Activated gamma-delta T cell treated with anti-CD3 and anti-CD28 coated beads, Interleukin-2, amount 50 U/mL, for 16 hours (primary cell): Measurements from ENCODE around the gene IFI16.
"Not testable (repeated sequence)": the region's sequence is repeated elsewhere in the genome, so short reads cannot be mapped to it uniquely, and the experiment has no call there.

Experiments used
- DNase-seq: peaks from one replicate; pipeline ENCODE4 v3.0.0-alpha.2; 2020; ENCODE audit warnings: low read depth

IFI16 gene

DNA sequence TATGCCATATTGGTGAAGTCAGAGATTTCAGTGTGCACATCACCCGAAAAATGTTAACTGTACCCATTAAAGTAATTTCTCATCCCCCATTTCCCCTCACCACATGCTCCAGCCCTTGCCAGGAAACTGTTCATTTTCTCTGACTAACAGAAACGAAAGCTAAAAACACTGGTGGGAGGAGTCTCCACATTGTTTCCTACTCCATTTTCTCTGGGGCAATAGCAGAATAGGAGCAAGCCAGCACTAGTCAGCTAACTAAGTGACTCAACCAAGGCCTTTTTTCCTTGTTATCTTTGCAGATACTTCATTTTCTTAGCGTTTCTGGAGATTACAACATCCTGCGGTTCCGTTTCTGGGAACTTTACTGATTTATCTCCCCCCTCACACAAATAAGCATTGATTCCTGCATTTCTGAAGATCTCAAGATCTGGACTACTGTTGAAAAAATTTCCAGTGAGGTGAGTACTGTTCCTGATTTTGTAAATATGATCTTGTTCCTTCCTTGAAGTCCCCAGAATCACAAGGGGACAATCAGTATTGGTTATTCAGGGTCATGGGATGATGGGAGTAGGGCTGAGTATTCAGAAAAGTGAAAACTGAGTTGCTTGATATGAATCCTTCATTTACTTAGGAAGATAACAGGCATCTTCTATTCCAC is at the start of gene IFI16:
Gene IFI16, plus strand, starts transcription at position 204 of the 658 bp plus-strand sequence. CDS start 4,774 bp downstream, outside the sequence.
- DNase-seq: peak; percentile 38

DNA sequence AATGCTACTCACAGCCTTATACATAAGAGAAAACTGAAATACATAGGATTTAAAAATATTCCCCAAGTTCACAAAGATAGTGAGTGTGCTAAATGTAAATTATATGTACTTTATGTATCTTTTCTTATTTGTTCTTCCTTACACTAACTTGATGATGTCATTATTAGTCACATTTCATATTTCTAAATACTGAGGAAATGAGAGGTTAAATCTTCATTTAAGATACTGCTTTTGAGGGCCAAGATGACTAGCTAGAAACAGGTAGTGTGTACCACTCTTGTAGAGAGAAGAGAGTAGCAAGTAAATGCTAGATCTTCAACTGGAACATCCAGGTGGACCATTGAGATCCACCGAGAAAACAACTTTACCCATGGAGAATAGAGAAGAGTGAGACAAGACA is 48.5 kb upstream of the IFI16 start:
- DNase-seq: no peak

DNA sequence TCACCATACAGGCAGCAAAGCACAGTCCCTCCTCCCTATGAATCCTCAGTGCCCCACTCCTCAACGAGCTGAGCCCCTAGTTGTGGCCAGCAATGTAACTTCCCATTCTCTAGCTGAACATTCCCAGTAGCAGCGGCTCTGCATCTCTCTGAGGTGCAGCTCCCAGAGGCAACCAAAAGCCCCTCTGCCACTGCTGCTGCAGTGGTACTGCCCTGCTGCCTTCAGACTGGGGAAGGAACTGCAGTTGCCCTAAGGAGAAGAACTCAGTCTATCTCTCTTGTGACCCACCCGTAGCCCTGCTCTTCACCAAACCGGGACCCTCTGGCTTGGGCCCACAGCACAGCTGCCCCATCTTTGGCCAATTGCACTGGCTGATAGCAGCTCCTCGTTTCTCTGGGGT is 46.7 kb upstream of the IFI16 start:
- no peak for DNase-seq

DNA sequence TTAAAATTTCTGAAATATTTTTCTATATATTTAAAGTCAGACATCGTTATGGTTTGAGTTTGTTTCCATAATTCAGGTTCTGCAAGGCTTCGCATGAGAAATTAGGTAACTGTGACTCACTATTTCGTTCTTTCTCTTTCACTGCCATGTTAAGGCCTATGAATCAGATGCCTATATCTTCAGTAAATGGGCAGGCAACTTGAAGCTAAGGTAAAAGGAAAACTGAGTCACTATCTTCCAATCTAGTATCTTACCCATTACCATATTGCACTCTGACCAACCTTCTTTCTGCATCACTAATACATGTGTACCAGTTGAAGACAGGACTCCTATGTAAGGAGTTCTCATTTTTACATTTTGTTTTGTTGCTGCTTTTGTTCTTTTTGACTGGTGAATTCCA is 40.5 kb upstream of the IFI16 start:
- DNase-seq: no peak

DNA sequence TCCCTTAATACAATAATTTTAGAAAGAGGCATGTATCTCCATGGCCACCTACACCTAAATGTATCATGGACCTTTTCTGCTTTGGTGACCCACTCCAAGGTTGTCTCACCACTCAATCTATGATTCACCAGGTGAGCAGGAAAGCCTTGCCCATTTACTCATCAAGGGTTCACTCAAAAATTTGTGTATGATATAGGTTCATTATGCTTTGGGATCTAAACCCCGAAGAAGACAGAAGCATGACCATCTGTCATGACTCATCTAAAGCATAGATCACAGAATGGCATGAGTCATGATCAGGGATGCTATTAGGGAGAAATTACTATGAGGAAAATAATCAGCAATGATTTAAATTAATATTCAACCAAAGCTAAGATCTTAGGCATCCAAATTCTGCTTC is 39.9 kb upstream of the IFI16 start:
- no peak for DNase-seq

DNA sequence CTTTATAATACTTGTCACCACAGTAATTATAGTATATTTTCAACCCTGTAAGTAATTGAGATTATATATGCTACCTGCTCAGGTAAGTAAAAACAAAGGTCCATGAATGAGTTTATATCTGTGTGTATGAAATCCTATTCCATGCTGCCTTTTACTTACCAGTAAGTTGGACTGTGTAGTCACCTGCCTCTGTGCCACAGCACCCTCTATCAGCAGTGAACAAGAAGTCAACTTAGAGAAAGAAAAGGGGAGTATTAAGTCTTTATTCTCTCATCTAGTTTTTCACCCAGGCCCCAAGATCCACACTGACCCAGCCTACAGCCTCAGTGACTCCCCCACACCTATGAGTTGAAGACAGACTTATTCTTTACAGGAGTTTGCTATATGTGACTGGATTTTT is 36.9 kb upstream of the IFI16 start:
- DNase-seq: no peak

DNA sequence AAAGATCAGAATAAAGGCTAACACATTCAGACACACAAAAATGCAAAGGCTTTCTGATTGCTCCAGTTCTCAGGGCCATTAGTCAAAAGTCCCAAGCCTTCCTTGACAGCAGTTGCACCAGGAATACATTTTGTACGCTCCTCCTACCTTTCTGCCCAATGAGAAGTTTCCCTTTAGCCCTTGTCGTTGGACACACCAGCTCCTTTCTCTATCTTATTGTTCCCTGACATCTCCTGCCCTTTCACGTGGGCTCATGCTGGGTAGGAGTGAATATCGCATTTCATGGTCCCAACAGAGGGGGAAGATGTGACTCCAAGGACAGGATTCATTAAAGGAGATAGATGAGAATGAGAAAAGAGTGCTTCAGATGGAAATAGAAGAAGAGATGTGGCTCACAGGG is 33.5 kb upstream of the IFI16 start:
- no peak for DNase-seq

DNA sequence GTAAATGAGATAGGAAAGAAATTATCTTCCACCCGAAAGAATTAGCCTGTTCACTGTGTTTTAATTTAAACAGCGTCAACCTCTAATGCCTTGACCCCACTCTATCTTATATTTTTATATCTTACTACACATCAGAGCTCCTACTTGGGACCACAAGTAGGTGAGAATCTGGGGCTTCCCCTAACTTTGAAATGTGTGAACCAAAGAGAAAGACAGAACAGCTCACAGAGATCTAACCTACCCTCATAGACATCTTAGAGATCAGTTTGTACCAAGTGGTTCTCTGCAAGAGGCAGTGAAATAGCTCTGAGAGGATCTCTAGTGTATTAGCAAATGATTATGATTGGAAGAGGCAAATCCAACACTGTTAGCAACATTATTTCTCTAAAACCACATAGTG is 31.0 kb upstream of the IFI16 start:
- no peak for DNase-seq

DNA sequence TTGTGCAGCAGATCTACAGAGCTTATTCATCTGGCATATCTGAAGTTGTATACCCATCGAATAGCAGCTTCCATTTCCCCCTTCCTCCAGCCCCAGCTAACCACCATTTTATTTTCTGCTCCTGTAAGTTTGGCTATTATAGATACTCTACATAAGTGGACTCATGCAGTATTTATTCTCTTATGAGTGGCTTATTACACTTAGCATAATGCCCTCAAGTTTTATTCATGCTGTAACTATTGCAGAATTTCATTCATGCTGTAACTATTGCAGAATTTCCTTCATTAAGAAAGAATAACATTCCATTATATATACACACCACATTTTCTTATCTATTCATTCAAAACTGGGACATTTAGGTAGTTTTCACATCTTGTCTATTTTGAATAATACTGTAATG is 30.5 kb upstream of the IFI16 start:
- no peak for DNase-seq

DNA sequence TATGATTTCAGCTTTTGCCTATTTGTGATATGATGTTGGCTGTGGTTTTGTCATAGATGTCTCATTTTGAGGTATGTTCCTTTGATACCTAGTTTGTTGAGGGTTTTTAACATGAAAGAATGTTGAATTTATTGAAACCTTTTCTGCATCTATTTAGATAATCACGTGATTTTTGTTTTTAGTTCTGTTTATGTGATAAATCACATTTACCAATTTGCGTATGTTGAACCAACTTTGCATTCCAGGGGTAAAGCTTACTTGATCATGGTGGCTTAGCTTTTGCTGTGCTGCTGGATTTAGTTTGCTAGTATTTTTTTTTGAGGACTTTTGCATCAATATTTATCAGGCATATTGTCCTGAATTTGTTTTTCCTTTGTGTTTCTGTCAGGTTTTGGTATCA is 26.5 kb upstream of the IFI16 start:
- no peak for DNase-seq

DNA sequence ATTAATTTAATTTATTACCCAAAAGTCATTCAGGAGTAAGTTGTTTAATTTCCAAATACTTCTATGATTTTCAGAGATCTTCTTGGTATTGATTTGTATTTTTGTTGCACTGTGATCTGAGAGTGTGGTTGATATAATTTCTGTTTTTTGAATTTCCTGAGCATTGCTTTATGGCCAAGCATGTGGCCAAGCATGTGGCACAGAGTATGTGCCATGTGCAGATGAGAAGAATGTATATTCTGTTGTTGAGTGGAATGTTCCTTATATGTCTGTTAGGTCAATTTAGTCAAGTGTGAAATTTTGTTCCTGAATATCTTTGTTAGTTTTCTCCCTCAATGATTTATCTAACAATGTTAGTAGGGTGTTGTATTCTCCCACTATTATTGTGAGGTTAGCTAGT is 25.3 kb upstream of the IFI16 start:
- DNase-seq: no peak

DNA sequence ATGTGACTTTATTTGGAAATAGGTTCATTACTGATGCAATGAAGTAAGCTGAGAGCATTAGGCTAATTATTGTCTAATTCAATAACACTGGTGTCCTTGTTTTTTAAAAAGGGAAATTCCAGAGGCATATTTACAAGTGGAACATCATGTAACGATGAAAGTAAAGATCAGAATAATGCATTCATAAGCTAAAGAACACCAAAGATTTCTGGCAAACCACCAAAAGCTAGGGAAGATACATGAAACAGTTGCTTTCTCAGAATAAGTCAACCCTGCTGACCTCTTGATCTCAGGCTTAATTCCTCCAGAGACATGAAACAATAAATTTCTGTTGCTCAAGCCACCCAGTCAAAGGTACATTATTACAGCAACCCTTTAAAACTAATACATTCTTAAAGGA is 20.3 kb upstream of the IFI16 start:
- DNase-seq: no peak

DNA sequence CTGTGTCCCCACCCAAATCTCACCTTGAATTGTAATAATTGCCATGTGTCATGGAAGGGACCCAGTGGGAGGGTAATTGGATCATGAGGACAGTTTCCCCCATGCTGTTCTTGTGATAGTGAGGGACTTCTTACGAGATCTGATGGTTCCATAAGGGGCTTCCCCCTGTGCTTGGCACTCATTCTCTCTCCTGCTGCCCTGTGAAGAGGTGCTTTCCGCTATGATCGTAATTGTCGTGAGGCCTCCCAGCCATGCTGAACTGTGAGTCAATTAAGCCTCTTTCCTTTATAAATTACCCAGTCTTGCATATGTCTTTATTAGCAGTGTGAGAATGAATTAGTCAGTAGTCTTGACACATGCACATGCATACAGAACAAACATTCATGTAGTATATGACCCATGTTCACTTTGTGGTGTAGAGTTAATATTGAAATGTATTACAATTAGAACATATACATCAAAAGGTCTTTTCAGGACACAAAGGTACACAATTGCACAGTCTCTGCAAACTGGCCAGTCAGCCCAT is 16.9 kb upstream of the IFI16 start:
- DNase-seq: no peak

DNA sequence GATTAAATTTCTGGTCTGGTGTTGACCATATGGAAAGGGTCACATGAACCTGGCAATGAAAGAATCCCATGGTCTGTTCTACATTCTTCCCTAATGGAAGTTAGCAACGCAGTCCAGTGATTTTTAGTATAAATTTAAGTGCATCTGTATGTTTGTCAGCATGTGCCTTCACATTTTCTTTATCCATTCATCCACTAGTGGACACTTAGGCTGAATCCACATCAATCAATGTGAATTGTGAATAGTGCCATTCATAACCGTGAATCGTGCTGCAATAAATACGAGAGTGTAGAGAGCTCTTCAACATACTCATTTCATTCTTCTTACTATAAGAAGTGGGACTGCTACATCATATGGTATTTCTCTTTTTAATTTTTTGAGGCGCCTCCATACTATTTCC is 12.7 kb upstream of the IFI16 start:
- no peak for DNase-seq

DNA sequence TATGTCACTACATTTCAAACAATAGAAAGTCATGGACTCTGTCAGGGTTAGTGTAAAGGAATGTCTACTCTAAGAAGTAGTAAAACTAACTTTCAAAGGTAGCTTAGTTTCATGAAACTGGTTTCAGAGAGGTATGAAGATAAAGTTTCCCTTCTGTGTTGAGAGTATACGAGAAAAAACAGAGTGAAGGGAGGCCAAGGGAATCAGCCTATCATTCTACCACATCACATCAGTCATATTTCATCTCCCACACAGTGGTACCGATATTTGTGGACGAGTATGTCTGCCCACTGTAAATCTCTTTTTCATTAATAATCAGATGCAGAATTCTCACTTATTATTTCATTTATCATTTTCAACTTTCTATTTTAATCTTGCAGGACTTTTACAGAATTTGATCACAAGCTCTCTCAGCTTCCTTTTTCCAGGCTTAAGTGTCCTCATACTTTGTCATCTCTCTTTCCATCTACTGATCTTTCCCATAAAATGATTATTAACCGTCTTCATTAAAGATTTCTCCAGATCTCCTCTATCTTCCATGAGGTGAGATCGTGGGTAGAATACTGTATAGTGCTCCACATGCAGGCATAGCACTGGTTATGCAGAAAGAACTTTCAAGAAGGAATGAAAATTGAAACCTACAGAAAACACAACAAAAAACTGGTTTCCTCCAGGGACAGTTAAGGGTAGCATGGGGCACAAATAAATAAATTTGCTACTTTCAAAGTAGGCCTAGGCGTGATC is 11.5 kb upstream of the IFI16 start:
- no peak for DNase-seq

DNA sequence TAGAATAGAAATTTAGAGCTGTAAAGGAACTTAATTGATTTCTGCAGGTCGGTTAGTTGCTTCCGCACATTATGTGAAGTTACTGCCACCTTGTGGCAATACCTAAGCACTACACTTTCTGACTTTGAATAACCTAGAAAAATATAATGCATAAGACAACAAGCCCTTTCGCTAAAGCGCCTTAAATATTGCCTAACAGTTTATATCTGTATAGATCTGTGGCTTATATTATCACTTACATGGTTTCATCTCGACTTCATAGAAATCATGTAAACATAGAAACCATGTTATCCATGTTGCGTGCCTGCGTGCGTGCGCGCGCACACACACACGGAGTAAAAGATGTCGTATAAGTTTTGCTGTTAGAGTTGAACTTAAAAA is 10.9 kb upstream of the IFI16 start:
- peak; percentile 30 for DNase-seq

DNA sequence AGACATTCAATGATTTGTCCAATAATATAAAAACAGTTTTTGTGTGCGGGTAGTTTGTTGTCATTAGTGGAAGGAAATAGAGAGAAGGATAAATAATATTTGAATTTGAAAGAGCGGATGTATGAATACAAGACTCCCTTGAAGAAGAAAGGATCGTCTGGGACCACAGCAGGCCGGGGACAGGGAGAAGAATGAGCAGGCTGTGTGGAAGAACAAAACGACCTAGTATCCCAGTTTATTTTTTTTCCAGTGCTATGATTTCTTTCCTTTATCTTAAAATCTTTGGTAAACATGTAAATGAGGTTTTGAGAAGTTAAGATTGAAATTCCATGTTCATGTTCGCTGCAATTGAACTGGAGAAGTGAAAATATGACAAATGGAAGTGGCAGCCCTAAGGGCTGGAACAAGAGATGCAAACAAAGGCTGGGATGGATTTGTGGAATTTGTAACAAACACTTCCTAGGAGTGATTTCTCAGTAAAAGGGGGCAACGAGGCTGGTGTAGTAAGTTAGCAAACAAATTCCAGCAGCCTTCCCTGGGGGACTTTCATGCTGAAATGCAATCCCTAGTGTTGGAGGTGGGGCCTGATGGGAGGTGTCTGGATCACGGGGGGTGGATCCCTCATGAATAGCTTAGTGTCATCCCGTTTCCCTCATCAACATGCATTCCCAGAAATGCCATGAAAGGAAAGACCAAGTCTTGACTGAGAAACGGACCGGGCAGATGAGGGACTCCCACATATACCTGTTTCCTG is 10.2 kb upstream of the IFI16 start:
- DNase-seq: no peak

DNA sequence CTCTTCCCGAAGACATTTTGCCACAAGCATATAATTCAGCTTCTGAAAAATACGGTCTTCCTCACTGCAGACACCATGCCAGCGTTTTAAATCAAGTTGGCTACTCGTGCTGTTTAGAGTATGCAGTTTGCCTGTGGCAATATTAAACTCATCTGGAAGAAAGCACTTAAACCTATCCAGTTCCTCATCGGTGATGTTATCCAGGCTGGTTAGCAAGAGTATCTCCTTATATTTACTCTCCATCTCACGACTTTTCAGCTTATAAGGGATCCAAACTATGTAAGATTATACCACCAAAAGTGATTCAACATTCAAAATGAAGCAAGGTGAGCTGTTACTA is 9.7 kb upstream of the IFI16 start:
- no peak for DNase-seq

DNA sequence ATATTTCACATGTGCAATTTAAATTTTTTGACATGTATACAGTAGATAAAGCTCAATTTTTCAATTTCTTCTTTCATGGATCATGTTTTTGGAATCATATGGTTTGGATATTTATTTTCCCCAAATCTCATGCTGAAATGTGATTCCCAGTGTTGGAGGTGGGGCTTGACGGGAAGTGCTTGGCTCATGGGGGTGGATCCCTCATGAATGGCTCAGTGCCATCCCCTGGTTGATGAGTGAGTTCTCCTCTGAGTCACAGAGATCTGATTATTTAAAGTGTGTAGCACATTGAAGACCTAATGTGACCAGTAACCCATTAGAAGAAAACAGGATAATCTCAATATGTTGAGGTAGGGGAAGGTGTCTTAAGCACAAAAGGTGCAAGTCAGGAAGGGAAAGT is 9.1 kb upstream of the IFI16 start:
- DNase-seq: no peak

DNA sequence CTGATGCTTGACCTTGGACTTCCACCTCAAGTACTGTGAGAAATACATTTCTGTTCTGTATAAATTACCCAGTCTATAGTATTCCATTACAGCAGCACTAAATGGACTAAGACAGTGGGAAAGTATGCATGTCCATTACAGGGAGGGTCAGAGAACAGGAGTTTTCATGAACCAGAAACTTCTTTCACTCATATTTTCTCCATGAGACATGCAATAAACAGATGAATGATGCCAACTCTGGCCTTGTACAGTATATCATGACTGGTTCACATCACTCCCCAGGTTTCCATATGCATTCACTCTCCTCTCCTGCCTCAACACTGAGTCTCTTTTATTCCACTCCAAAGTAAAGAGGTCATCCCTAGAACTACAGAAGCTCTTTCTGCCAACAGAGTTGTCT is 4.5 kb upstream of the IFI16 start:
- no peak for DNase-seq

DNA sequence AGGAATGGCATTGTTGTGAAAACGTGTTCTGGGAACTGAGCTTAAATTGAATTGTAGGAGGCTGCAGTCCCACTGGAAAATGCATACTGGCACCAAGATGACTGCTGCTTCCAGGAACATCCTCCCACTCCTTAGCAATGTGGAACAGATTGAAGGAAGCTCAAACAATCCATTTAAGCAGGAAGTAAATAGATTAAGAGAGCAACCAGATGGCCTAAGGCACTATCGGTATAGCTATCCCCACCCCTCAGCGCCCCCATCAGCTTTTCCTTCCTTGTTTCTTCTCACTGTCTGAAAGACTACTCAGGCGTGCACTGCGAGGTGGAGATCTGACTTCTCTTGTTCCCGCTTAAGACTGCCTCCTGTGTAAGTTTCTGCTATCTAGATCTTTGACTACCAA is 4.0 kb upstream of the IFI16 start:
- no peak for DNase-seq

DNA sequence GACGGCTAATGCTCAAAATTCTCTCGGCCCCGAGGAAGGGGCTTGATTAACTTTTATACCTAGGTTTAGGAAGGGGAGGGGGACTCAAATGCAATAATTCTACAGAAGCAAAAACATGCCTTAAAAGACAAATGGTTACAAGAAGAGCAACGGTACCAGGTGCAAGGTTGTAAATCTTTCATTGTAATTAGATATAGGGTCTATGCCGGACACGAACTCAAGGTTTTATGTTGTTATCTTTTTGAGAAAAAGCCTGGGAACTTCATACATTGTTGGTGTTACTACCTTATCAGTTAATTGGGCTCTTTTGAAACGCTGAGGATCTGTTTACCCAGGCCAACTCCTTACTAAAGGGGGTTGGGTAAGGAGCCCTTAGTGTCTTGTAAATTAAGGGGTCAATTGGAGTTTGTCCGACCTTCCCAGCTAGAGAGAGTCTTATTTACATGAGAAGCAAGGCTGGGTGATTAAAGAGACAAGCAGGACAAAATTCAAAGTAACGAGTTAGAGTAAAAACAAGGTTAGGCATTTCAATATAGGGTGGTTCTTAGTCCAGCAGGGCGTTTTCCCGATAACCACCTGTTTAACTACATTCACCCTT is 3.4 kb upstream of the IFI16 start:
- DNase-seq: not testable (repeated sequence)

DNA sequence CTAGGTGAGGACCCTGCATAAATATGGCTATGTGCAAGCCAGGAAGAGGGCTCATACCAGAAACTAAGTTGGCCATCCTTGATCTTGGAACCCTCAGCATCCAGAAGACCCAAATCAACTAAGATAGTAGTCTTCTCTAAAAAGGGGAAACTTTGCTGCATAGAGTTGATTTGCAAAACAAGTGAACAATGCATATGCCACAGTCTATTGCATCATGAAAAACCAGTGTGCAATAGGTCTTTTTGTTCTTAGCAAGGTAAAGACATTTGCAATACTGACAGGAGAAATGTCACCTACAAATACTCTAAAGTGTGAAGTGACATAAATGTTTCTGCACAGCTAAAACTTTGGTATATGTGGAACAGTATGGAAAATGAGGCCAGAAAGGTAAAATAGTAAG is 2.0 kb upstream of the IFI16 start:
- no peak for DNase-seq
